CD4-positive, alpha-beta T cell treated with Interleukin-4 for 4 hours (primary cell): ENCODE results near the gene SUPT4H1.

Experiments used
- DNase-seq: peaks from one replicate; pipeline ENCODE4 v3.0.0-alpha.2; 2020

SUPT4H1 gene

DNA sequence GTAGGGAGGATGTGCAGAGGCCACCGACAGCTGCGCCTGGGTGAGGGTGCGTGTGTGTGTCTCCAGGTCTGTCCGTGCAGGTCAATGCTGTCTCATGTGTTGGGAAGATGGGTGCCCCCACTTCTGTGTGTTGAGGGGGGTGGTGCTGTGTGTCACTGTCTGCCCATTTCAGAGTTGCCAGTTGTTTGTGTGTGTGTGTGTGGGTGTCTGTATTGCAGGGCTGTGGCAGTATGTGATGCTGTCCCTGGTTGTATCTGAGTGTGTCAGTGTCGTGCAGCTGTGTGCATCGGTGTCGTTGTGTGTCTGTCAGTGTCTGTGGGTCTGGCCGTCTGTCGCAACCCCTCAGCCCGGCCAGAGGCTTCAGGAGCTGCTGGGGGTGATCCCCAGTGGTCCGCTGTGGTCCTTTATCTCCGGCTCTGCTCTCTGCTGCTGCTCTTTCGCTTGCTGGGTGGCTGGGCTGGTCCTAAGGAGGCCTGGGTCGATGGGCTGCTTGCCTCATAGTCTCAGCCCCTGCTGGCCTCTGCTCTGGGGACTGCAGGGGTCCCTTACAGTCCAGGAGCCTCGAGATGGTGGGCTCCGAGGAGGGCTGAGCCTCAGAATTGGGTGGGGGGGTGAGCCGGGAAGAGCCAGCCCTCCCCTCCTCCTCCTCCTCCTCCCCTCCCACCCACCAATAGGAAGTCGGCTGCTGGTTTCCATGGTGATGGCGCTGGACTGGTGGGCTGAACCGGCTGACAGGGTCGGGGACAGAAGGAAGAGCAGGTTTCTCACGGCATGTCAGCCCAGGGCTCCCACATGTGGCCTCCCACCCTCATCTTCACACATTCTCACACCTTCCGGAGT is 23.6 kb downstream of the SUPT4H1 start, which contains the start of gene TSPOAP1:
TSPOAP1 (minus strand) TSS at position 601 of the 840 bp plus-strand sequence. CDS start 875 bp downstream, outside the sequence.
- DNase-seq: peak; percentile 88

DNA sequence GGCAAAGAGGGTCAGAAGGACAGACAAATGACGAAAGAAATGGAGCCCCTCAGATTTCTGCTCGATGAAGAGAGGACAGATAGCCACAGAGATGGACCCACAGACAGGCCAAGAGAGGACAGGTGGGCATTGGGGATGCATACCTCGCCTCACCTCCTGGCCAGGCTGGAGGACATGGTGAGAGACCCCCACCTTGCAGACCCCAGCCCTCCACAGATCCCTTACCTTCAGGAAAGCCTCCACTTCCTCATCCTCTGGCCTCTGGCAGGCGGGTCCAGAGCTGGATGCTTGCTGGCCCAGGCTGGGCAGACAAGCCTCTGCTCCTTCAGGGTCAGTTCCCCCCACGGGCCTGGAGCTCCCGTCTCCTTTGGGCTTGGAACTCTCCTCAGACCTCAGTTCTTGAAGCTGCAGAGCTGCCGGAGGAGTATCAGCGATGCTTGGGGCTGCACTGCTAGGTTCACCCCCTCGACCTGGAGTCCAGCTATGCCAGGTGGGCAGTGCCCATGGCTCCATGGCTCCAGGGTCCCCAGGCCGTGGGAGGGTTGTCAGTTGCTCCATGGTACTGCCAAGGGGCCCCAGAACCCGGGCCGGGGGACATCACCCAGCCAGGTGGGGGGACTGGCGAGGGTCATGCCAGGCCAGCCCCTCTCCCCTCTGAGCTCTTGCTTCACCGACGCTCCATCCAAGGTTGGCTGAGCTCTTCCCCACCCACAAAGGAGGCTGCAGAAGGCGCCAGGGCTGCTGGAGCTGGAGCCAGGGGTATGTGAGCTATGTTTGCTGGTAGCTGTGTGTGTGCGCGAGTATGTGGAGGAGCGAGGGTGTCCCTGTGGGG is 24.4 kb downstream of the SUPT4H1 start:
- no peak for DNase-seq

DNA sequence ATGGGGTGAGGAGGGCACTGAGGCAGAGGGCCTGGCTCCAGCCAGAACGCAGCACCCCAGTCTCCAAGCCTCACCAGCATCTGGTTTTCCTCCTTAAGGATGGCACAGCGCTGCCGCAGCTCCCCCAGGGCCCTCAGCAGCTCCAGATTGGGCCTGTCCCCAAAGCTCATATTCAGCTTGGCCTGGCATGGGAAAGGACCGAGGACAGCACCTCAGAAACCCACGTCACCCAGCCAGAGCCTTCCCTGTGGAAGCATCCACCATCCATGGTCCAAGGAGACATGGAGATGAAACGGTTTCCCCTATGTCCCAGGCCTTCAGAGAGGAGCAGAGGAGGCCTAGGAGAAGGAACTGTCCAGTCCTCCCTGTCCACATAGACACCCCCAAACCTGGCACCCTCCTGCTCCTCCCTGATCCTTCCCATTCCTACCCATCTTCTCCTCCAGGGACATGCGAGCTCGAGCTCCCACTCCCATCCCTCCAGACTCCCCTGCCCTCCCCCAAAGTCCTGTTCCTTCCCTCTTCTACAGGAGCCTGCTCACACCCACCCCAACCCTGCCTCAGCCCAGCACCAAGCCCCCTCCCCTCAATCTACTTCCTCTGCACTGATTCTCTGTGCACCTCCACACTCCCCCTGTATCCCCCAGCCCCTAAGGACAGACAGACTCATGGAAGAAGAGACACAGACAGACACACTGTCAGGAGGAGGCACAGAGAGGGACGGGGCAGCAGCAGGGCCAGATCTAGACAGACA is 25.2 kb downstream of the SUPT4H1 start:
- no peak for DNase-seq

DNA sequence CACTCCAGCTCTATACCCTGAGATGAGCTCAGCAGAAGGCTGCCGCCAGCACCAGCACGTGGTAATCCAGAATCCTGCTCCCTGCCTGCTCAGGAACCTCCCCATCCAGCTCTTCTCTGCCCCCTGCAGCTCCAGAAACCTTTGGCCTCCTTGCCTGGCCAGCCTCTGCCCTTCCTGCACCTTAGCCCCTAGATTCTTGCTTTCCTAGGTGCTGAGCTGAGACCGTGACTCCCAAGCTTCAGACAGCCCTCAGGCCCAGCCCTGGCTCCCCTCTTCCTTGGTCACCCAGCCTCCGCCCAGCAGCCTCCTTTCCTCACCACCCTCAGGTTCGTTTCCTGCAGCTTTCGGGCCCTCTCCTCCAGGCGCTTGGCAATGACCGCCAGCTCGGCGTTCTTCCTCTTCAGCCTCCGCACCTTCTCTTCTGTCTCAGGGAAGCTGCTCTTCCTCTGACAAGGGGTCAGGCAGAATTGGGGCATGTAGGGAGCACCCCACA is 26.0 kb downstream of the SUPT4H1 start:
- DNase-seq: no peak

DNA sequence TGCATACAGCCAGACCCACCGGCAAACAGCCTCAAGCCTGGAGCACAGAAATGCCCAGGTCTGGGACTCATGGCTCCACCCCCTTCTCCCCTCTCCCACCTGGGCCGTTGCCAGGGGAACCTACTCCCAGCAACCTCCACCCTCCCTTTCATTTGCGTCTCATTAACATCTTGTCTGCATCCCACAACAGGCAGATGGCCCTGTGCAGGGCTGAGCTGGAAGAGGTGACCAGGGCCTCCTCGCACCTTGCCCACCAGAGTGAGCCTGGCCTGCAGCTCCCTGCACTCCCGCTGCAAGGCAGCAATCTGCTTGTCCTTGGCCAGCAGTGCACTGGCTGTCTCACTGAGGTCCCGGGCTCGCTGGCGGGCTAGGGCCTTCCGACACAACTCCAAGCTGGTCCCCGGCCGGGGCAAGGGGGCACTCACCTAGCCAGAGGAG is 26.7 kb downstream of the SUPT4H1 start:
- no peak for DNase-seq

DNA sequence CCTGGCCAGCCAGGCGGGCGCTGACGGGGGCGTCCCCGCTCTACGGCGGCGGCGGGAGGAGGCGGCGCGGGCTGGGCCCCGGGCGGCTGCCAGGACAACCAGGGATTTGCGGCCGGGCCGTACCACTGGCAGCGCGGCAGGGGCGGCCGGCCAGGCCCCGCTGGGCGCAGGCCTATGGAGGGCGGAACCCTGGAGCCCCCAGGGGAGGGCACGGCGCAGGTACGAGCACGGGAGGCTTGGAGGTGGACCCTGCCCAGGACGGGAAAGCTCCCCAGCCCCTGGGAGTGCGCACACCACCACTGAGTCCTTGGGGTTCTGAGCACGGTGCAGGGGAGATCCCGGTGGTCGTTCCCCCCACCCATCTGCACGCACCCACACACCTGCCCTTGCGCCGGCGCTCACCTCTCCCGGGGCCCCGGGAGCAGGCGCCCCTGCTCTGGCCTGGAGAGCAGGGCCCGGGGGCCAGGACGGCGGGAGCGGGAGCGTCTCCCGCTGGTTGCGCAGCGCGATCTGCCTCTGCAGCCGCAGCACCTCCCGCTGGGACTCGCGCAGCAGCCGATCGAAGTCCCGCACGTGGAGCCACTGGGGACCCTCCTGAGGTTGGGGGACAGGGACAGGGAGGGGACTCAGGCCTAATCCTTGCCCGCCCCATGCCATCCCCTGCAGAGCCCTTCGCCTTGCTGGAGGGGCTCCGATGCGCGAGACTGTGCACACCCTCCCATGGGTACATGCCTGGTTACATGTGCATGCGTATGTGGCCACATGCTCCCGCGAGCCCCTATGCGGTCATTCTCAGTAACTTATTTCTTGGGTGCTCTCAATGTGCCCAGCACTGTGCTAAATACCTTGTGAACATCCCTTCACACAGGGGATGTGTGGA is 27.4 kb downstream of the SUPT4H1 start:
- no peak for DNase-seq

DNA sequence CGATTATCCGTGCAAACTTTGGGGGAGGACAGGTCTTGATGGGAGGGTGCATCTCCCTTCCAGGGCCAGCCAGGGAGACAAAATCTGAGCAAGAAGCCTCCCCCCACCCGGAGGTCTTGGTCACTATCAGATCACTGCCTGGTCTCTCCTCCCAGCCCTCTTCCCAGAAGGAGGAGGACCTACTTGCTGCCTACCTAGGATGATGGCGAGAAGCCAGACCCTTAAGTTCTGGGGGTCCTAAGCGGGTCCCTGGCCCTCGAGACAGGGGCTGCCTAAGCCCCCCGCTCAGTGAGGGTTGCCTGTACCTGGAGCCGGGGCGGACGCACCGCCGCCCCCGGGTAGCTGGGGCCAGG is 28.0 kb downstream of the SUPT4H1 start:
- DNase-seq: no peak

DNA sequence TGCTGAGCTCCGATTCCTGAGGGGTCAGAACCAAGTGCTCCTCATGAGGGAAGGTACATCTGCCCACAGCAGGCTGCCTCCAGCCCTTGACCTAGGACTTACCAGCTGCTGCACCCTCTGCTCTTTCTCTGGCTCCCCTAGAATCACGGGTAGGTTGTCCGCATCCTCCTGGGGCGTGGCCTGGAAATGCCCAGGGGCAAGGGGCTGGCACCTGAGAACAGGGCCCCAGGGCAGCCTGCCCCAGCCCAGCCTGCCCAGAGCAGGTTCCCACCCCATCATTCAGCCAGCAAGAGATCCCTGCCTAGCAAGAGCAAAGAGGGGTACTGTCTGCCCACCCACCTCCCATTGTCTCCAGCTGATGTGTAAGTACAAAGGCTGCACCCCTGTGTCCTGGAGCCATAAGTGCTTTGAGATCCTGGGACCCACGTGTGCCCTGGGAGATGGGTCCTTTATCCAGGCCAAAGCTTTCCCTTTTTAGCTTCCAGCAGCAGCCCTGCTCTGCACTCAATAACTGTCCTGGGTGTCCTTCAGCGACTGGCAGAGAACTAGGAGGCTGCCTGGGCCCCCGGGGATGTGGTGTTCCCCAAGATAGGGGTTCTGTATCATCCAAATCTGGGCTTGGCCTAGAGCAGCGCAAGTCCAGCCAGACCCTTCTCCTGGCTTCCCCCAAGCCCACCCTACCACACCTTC is 28.5 kb downstream of the SUPT4H1 start:
- DNase-seq: no peak

DNA sequence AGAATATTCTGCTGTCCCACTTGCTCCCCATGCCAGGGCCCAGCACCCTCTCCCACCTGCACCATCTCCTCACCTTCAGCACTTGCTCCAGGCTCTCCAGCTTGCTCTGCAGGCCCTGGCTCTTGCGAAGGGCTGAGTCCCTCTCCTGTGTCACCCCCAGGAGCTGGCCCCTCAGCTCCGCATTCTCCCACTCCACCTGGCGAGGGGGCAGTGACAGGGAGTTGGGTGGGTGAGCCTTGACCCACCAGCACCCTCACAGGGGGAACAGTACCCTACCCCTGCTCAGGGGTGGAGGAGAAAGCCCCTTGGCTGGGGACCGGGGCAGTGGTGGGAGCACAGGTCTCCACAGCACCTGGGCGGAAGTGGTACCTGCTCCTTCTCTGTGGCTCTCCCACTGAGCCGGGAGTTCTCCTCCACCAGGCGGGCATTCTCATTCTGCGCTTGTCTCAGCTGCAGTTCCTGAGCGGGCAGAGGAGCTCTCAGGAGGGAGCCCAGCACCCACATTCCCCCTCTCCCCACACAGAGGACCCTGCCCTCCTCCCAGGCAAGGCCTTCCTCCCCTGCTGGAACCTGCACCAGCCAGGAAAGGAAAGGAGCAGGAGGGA is 29.3 kb downstream of the SUPT4H1 start:
- no peak for DNase-seq

DNA sequence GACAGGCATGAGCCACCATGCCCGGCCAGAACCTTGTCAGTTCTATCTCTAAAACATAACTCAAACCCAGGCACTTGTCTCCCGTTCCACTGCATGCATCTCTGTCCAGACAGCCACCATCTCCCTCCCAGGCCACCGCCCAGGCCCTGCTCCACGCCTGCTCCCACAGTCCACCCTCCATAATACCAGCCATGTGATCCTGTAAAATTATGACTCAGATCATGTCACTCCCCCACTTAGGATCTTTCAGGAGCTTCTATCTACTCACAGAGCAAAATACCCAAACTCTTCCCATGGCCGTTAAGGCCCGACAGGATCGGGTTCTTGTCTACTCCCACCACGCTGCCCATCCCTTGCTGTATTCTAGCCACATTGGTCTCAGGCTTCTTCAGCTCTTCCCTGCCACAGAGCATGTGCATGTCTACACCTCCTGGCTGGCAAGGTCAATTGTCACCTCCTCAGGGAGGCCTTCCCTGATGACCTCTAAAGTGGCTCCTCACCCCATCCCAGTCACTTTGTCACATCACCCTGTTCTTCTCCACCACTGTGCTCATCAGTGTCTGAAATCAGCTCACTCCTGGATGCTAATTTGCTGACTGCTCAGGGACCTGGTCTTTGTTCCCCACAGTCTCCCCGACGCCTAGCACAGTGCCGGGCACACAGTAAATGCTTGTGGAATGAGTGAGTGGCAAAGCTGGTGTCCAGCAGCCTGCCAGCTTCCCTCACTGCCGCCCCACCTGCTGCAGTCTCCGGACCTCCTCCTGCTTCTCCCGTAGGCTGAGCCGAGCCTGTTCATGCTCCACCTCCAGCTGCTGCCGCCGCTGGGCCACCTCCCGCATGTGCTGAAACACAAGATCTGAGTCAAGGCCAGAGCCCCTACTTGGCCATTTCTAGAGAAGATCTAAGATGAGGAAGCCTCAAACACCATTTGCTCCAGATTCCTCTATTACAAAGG is 30.2 kb downstream of the SUPT4H1 start:
- no peak for DNase-seq

DNA sequence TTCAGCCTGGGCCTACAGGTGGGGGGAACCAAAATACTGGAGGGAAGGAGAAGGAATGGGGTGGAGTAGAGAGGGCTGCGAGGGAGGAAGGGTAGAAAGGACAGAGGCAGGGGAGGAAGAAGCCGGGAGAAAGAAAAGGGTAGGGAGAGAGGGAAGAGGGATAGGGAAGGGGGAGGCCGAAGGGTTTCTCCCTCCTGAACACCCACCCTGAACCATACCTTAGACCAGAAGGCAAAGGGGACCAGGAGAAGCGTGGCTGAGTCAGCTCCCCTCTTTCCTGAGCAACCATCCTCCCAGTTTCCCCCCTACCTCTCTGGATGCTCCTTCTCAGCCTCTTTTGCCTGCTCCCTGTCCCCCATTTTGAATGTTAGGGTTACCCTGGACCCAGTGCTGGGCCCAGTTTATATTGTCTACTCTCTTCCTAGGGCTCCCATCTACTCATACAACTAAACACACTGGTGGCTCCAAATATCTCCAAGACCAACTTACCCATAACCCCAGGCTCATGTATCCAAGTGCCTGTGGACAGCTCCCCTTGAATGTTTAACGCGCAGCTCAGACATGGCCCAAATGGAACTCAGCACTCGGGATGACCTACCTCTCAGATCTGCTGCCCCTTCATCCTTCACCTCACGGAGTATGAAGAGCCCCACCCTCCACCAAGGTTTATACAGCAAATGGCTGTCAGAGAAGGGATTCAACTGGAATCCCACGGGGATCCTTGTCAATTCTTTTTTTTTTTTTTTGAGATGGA is 31.3 kb downstream of the SUPT4H1 start:
- DNase-seq: no peak

DNA sequence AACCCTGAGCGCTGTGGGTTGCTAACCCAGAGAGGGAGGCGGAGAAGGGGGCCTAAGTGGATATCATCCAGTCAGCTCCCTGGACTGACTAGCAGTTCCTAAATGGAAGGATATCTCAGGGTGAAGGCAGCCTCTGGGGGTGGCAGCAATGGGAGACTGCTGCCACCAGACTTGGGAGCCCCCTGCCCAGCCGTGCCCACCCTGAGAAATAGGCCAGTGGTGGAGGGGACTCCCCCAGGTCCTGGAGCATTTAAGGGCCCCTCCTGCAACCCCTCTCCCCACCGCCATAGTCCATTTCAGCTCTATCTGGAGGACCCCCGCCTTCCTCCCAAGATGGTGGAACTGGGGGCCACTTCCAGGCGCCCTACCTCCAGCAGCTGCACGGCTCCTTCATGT is 31.8 kb downstream of the SUPT4H1 start:
- DNase-seq: no peak

DNA sequence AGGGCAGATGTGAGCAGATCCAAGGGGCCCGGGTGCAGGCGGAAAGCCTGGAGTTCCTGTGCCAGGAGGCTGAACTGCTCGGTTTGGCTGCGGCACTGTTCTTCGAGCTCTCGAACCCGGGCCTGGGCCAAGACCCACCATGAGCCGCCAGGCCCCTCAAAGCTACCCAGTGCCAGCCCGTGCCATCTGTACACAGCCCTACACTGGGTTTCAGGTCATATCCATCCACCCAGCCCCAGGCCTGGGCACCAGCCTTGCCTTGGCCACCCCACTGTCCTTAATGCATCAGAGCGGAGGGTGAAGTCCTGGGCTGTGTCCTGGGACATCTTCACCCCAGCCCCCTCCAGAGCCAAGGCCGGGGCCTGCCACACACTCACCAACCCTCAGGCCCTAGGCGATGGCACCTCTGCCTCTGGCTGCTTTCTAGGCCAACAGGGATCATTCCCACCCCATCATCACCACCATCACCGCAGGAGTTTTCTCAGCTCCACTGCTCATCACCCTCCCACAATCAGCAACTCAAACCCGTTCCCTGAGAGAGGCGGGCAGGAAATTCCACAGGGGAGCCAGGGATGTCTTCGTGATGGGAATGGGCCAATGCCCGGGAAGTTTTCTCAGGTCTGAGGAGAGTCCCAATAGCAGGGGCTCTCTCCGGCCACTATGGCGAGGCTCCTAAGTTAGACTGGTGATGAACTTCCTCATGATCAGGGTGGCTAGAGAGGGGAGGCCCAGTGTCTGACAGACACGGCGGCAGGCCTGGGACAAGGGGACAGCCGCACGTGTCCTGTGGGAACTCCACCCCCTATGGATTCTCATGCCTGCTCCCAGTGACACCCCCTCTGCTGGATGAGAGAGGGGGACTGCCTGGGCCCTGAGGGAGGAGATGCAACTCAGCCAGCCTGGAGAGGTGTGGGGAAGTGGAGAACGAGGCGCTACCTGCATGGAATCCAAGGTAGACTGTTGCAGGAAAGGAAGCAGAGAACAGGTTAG is 32.5 kb downstream of the SUPT4H1 start:
- DNase-seq: no peak

DNA sequence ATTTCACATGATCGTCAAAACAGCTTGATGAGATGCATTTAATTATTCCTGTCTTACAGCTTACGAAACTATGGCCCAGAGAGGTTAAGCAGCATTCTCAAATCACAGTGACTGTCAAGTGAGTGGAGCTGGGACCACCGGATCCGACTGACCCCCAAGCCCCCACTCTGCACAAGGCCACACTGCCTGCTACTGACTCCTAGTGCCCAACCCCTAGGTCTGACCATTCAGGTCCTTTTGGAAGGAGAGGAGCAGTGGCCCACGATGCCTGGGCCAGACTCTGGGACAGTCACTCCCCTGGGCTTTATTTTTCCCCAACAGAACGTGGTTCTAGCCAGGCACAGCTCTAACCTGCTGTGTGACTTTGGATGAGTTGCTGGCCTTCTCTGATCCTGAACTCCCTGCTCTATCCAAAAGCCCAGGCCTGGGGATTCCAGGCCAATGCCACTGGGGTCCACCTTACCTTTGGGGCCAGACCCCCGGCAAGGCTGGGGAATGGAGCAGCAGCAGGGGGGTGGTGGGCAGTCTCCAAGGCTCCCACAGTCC is 33.3 kb downstream of the SUPT4H1 start:
- DNase-seq: no peak

DNA sequence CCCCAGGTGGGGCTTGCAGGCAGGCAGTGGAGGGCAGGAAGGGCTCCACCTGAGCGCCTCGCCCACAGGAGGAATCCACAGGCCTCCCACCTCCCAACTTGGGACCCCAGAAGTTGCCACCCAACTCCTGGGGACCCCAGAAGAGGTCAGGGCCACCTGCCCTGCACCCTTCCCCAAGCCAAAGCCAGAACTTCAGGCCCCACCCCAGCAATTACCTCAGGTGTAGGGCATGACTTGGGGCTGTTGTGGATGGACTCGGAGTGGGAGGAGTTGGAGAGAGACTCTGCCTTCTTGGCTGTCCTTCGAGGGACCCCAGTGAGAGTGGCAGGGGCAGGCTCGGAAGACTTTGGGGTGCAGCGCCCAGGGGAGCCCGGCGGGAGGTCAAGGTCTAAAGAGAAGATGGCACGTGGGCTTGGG is 33.9 kb downstream of the SUPT4H1 start:
- DNase-seq: no peak

DNA sequence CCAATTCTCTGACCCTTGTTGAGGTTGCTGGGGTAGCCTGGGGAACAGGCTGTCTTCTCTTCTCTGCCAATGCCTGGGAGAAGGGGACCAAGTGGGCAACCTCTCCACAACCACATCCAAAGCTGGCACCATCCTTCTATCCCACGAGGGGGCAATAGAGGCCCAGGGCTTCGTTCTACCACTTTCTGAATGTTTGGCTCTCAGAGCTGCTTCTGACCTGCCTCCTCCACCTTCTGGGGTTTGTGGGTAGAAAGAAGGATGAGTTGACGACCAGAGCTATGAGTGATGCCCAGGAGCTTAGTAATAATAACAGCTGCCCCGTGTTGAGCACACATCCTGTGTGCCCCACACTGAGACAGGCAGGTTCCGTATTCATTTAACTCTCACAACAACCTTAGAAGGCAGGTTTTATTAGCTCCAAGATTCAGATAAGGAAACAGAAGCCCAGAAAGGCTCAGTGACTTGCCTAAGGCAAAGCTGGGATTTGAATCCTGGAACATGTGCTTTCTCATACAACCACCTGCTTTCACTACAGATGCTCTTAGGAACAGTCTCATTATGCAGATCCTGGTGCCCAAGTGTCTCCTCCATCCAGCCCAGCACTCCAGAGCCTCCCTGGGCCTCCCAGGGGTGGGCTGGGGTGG is 34.5 kb downstream of the SUPT4H1 start:
- DNase-seq: peak; percentile 93
